22Rv1 (cell line): Measurements from ENCODE around the gene ESR2.
"Not testable (repeated sequence)": the region's sequence is repeated elsewhere in the genome, so short reads cannot be mapped to it uniquely, and the experiment has no call there.

Source experiments
- ZFX ChIP-seq: fragments of 450-650 bp; IDR thresholded peaks from 2 replicates; pipeline ENCODE4 v1.6.1; 2017; ENCODE audit warnings: antibody characterized with exemption, borderline replicate concordance
- TF ChIP-seq, protein P1 (sequence below): fragments of 450-650 bp; IDR thresholded peaks from 2 replicates; pipeline ENCODE4 v1.5.1; 2017; ENCODE audit warnings: mild to moderate bottlenecking

DNA sequence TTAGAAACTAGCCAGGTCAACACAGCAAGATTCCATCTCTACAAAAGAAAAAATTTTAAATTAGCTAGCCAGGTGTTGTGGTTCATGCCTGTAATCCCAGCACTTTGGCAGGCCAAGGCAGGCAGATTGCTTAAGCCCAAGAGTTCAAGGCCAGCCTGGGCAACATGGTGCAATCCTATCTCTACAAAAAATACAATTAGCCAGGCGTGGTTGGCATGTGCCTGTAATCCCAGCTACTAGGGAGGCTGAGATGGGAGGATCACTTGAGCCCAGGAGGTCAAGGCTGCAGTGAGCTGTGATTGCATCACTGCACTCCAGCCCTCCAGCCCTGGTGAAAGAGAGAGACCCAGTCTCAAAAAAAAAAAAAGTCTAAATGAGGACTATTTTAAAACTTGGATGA lies 24.5 kb upstream of the ESR2 start:
- TF ChIP-seq, protein P1, sequence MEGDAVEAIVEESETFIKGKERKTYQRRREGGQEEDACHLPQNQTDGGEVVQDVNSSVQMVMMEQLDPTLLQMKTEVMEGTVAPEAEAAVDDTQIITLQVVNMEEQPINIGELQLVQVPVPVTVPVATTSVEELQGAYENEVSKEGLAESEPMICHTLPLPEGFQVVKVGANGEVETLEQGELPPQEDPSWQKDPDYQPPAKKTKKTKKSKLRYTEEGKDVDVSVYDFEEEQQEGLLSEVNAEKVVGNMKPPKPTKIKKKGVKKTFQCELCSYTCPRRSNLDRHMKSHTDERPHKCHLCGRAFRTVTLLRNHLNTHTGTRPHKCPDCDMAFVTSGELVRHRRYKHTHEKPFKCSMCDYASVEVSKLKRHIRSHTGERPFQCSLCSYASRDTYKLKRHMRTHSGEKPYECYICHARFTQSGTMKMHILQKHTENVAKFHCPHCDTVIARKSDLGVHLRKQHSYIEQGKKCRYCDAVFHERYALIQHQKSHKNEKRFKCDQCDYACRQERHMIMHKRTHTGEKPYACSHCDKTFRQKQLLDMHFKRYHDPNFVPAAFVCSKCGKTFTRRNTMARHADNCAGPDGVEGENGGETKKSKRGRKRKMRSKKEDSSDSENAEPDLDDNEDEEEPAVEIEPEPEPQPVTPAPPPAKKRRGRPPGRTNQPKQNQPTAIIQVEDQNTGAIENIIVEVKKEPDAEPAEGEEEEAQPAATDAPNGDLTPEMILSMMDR: not testable (repeated sequence)
- TF ChIP-seq ZFX: not testable (repeated sequence)
